AG04450 (cell line): ENCODE measurements around the gene KRT85. TPM values are rescaled to one million over a fixed set of nuclear protein-coding genes. Genes with fewer than 3 reads are reported as not detected.

Source experiments
- CTCF ChIA-PET: fragments of 300-600, 350-600 bp; formaldehyde crosslinking; extraction: SDS; loops from one replicate; lab custom pipeline; 2022; ENCODE audit warnings: antibody characterized with exemption, inconsistent platforms; lab: Charles Lee
- POLR2A ChIA-PET: fragments of 350-600 bp; formaldehyde crosslinking; extraction: SDS; loops from one replicate; lab custom pipeline; 2021; ENCODE audit warnings: antibody characterized with exemption, inconsistent platforms; lab: Yijun Ruan, JAX
- DNase-seq: peaks from one replicate; pipeline ENCODE4 v3.0.0-alpha.2; 2011; ENCODE audit warnings: low read depth, low spot score
- H3K27ac ChIP-seq: one replicate; pipeline ENCODE4 v1.5.1; 2012; ENCODE audit warnings: low read depth, low read length, control low read depth
- H3K27me3 ChIP-seq: one replicate; pipeline ENCODE4 v1.6.0; 2012; ENCODE audit warnings: low read length; ENCODE audit not compliant: control insufficient read depth, insufficient read depth
- H3K4me3 ChIP-seq: 2 replicates; pipeline ENCODE4 v1.5.1; 2011; ENCODE audit warnings: mild to moderate bottlenecking, low read depth, low read length, control low read depth
- H3K9me3 ChIP-seq: 2 replicates; pipeline ENCODE4 v1.5.1; 2012; ENCODE audit warnings: low read length; ENCODE audit not compliant: control insufficient read depth, insufficient read depth
- polyA plus RNA-seq: library from polyadenylated mRNA; depleted of rRNA; stranded (reverse); fragments of >200 nt; gene quantifications from 2 replicates; pipeline ENCODE4 v1.2.3, GENCODE V29; 2011
- TF ChIP-seq, protein P1 (sequence below): IDR thresholded peaks from 2 replicates; pipeline ENCODE4 v1.5.1; 2011; ENCODE audit warnings: low read depth, low read length, control low read depth, inconsistent platforms

The KRT85 gene
- polyA plus RNA-seq, 1 experiment, result not detected

DNA sequence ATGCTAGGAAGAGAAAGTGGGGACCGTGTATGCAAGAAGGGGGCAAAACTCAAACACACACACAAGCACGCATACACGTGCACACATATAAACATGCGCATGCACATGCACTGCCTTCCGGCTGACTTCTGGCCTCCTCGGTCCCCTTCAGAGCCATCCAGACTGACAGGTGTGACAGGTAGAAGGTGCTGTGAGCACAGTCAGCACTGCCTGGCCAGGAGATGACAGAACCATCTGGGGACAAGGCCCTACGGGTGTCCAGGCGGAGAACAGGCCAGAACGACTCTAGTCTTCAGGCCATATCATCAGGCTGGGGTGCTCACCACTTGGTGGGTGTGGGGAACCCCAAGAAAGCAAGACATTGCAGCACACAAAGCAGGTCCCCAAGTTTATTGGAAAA lies 53.4 kb downstream of the KRT85 start:
- H3K27me3 ChIP-seq, result peaks cover 63% of the 10 kb centered on the region
- POLR2A ChIA-PET, result no interaction called here
- no peaks in the 10 kb centered on the region for H3K9me3 ChIP-seq
- TF ChIP-seq, protein P1, sequence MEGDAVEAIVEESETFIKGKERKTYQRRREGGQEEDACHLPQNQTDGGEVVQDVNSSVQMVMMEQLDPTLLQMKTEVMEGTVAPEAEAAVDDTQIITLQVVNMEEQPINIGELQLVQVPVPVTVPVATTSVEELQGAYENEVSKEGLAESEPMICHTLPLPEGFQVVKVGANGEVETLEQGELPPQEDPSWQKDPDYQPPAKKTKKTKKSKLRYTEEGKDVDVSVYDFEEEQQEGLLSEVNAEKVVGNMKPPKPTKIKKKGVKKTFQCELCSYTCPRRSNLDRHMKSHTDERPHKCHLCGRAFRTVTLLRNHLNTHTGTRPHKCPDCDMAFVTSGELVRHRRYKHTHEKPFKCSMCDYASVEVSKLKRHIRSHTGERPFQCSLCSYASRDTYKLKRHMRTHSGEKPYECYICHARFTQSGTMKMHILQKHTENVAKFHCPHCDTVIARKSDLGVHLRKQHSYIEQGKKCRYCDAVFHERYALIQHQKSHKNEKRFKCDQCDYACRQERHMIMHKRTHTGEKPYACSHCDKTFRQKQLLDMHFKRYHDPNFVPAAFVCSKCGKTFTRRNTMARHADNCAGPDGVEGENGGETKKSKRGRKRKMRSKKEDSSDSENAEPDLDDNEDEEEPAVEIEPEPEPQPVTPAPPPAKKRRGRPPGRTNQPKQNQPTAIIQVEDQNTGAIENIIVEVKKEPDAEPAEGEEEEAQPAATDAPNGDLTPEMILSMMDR, result no peak
- CTCF ChIA-PET, result no interaction called here
- H3K4me3 ChIP-seq, result no peak overlapping the region
- DNase-seq, result no peak
- no peak overlapping the region for H3K27ac ChIP-seq

DNA sequence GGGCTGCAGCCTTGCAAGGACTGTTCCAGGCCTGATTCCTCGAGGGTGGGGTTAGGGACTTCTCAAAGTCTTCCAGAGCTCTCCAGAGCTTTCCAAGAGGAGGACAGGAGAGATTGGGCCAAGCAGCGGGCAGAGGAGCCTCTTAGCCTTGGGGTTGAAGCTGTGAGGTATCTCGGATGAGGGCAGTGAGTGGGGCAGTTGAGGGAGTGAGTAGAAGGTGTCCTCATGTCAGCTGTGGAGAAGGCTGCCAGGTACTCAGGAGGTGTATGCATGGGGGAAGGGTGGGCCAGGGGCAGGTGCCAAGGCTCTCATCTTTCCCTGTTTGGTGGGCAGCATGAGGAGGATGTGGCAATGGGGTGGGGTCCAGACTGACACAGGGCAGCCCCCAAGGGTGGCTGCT lies 53.8 kb downstream of the KRT85 start:
- POLR2A ChIA-PET, result no interaction called here
- CTCF ChIA-PET, result interaction anchor here (3.3 to 3.9 kb wide), 2 partner anchors 14 to 35 kb away, joined by 24 to 32 read pairs; no protein-coding TSS in a partner anchor
- Histone ChIP-seq H3K27ac (no peak overlapping the region), H3K4me3 (no peak overlapping the region), H3K9me3 (no peaks in the 10 kb centered on the region), H3K27me3 (peaks cover 63% of the 10 kb centered on the region)
- no peak for DNase-seq
- TF ChIP-seq, protein P1, result no peak

DNA sequence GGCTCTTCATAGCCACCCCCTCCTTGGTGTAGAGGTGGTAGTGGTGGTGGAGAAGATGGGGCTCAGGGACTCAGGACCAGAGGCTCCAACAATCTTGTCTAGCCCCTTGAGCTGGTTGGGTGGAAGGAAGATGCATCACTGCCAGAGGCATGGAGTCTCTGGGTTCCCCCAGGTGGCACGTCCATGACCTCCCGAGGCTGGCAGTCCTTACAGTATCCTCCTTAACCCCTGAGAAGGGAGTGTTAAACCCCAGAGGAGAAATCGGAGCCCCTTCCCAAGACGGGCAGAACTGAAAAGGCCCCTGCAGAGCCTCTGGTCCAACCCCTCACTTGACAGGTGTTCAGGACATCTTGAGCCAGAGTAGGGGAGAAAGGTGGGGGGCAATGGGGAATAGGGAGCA lies 55.2 kb downstream of the KRT85 start:
- ChIA-PET CTCF (interaction anchor here (1.0 to 3.9 kb wide), 7 partner anchors 16 to 573 kb away, joined by 3 to 32 read pairs (median 7); no protein-coding TSS in a partner anchor), POLR2A (interaction anchor here (0.9 kb wide), 1 partner anchor 16 kb away, joined by 3 read pairs; no protein-coding TSS in a partner anchor)

DNA sequence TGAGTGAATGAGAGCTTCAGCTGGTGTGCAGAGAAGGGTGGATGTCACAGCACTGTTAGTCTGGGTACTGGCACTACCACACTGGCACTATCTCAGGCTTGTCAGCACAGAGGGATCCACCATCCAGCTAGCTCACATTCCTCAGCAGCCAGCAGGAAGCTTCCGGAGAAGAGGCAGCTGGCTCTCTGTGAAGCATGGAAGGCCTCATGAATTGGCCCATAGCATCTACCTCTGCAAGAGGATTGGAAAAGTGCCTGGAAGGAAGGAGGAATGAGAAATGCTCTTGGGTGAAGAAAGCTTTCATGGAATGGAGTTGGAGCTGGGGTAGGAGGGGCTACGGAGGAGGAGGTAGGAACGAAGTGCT lies 56.0 kb downstream of the KRT85 start:
- TF ChIP-seq, protein P1, result no peak
- Histone ChIP-seq H3K27me3 (peaks cover 78% of the 10 kb centered on the region), H3K27ac (no peak overlapping the region), H3K4me3 (no peak overlapping the region), H3K9me3 (no peaks in the 10 kb centered on the region; the same call in 1 of the 2 replicates)
- DNase-seq, result no peak
- ChIA-PET POLR2A (interaction anchor here (0.9 kb wide), 1 partner anchor 17 kb away, joined by 3 read pairs; no protein-coding TSS in a partner anchor), CTCF (interaction anchor here (0.7 to 3.9 kb wide), 8 partner anchors 17 to 574 kb away, joined by 3 to 32 read pairs (median 6); no protein-coding TSS in a partner anchor)

More for the DNA sequence above, 55.2 kb downstream of the KRT85 start:
- Histone ChIP-seq H3K27ac (no peak overlapping the region), H3K4me3 (no peak overlapping the region), H3K27me3 (peaks cover 74% of the 10 kb centered on the region), H3K9me3 (no peaks in the 10 kb centered on the region; the same call in 1 of the 2 replicates)
- no peak for DNase-seq
- TF ChIP-seq, protein P1, result no peak

DNA sequence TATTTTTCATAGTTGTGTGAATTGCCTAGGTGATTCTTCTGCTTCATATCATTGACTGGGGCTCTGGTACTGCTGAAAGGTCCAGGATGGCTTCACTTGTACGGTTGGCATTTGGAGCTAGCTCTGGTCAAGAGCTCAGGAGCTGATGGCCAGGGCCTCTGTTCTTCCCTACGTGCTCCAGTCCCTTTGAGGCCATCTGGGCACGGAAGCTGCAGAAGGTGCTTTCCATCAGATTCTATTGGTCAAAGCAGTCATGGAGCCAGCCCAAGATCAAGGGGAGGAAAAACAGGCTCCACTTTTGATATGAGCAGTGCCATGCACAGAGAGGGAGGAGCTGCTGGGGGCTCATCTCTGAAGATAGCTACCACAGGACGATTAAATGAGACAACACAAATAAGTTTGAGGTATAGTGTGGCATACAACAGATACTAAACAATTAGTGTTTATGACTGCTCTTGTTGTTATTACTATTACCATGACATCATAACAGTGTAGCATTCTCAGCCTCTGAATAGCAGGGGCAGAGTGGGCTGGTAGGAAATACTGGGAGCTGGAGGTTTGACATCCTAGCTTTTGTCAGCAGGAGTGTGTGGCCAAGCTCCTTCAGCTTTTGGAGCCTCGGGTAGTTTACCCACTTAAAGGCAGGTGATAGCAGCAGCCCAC lies 56.5 kb downstream of the KRT85 start:
- ChIA-PET POLR2A (no interaction called here), CTCF (interaction anchor here (0.6 to 3.9 kb wide), 8 partner anchors 17 to 575 kb away, joined by 3 to 32 read pairs (median 6); no protein-coding TSS in a partner anchor)
- Histone ChIP-seq H3K9me3 (no peaks in the 10 kb centered on the region; the same call in 1 of the 2 replicates), H3K27ac (no peak overlapping the region), H3K4me3 (no peak overlapping the region), H3K27me3 (peaks cover 79% of the 10 kb centered on the region)
- no peak for DNase-seq
- TF ChIP-seq, protein P1, result no peak
